Stomach (tissue), 9 donors: ENCODE results near the gene STX12. TPM values are rescaled to one million over a fixed set of nuclear protein-coding genes. Genes with fewer than 3 reads are reported as not detected.
"Not testable (repeated sequence)": the region's sequence is repeated elsewhere in the genome, so short reads cannot be mapped to it uniquely, and the experiment has no call there.

ENCODE experiments used
- DNase-seq, 2 donors: peaks; one replicate each; pipeline versions ENCODE4 v3.0.0 to v3.0.0-alpha.2; 2013 to 2019
- H3K27ac ChIP-seq, 5 donors: fragments of 200-600 bp in 4 of 5; sonication (generic) in 4 of 5; one replicate each; pipeline ENCODE4 v1.5.1; 2013 to 2019; ENCODE audit warnings: mild to moderate bottlenecking in 1 of 5, moderate library complexity in 1 of 5
- H3K27me3 ChIP-seq, 3 donors: fragments of 200-600 bp; sonication (generic); one replicate each; pipeline ENCODE4 v1.5.1; 2017 to 2019; ENCODE audit warnings: mixed run types in 1 of 3
- H3K36me3 ChIP-seq, 4 donors: fragments of 200-600 bp; sonication (generic); 1 replicate in 3 of 4; 2 replicates in 1 of 4; pipeline ENCODE4 v1.5.1; 2016 to 2019
- H3K4me1 ChIP-seq, 4 donors: fragments of 200-600 bp; sonication (generic); one replicate each; pipeline ENCODE4 v1.5.1; 2016 to 2019
- H3K4me3 ChIP-seq, 4 donors: fragments of 200-600 bp; sonication (generic) in 3 of 4; one replicate each; pipeline ENCODE4 v1.5.1; 2016 to 2019; ENCODE audit warnings: mild to moderate bottlenecking in 1 of 4
- H3K9me3 ChIP-seq, 4 donors: fragments of 200-600 bp; sonication (generic); one replicate each; pipeline ENCODE4 v1.5.1; 2016 to 2019
- CTCF ChIP-seq, 7 experiments: fragments of 450-650 bp in 4 of 7; fragments of 200-600 bp in 3 of 7; sonication (generic) in 3 of 7; IDR thresholded peaks; one replicate each; pipeline ENCODE4 v1.5.1; 2016 to 2019; ENCODE audit warnings: antibody characterized with exemption in 7 of 7, control low read depth in 2 of 7, mild to moderate bottlenecking in 1 of 7
- EP300 ChIP-seq: sonication (generic); formaldehyde crosslinking; IDR thresholded peaks from one replicate; pipeline ENCODE4 v1.6.1; 2017; ENCODE audit warnings: antibody characterized with exemption
- POLR2A ChIP-seq, 4 donors: fragments of 450-650 bp; IDR thresholded peaks; one replicate each; pipeline ENCODE4 v1.6.1; 2016; ENCODE audit warnings: antibody characterized with exemption in 4 of 4, control low read depth in 2 of 4, mild to moderate bottlenecking in 1 of 4, moderate library complexity in 1 of 4
- POLR2AphosphoS5 ChIP-seq, 3 donors: sonication (generic); formaldehyde crosslinking; IDR thresholded peaks; one replicate each; pipeline ENCODE4 v1.6.1; 2016; ENCODE audit warnings: antibody characterized with exemption in 3 of 3
- WGBS, 5 donors: extraction: QIAGEN DNeasy Blood & Tissue Kit in 3 of 5; methylation state at CpG; one replicate each; pipeline versions ENCODE4 v1.1.5 to v1.1.7; 2013 to 2018; 5-methylcytosine and 5-hydroxymethylcytosine counted together
- intact Hi-C: fragments of 100-400 bp; cut with DNase I; formaldehyde crosslinking; loops from one replicate; pipeline ENCODE4 v1.15.1; 2023; ENCODE audit warnings: low total_unique reads
- polyA plus RNA-seq, 3 donors: library from polyadenylated mRNA; stranded (reverse); fragments of 200-250 nt; gene quantifications; one replicate each; pipeline ENCODE4 v1.2.3, GENCODE V29; 2013
- total RNA-seq, 5 donors: library from RNA; depleted of rRNA; stranded (reverse); fragments of >200 nt; gene quantifications; one replicate each; pipeline versions ENCODE4 v1.1.0 to v1.2.3, GENCODE V29; 2014 to 2016
- donor health status: healthy with polysubstance abuse.
- donor health status: Bipolar disorder and iron deficiency.
- donor health status: healthy.

The STX12 gene
- total and polyA plus RNA-seq, 8 donors: 10.7 to 312 (median 89.2) TPM

GRCh38 chr1:27784700-27785099 lies 11.7 kb downstream of the STX12 start:
- Histone ChIP-seq H3K27me3 (no peaks in the 10 kb centered on the region), H3K9me3 (no peaks in the 10 kb centered on the region), H3K27ac (peak overlapping the region in 4 of 5 donors; percentile 78 to 84 (median 82)), H3K36me3 (peaks cover 0 to 30% (median 12%) of the 10 kb centered on the region in 4 donors), H3K4me1 (peaks cover 45 to 99% (median 72%) of the 10 kb centered on the region in 4 donors), H3K4me3 (no peak overlapping the region)
- TF ChIP-seq POLR2A (IDR thresholded peaks at IDR 0.05): no peak
- no peak for TF ChIP-seq EP300
- TF ChIP-seq CTCF (IDR thresholded peaks at IDR 0.05): no peak
- TF ChIP-seq POLR2AphosphoS5 (IDR thresholded peaks at IDR 0.05): no peak
- DNase-seq: no peak
- intact Hi-C loops: no loop called here
- WGBS, 5 donors: 82 to 97% (median 87%) methylated on average over 1 of the region's 1 CpG

GRCh38 chr1:27785781-27786455 lies 12.9 kb downstream of the STX12 start:
- H3K27ac ChIP-seq: peak overlapping the region; percentile 74 to 84 (median 81)
- no peak overlapping the region for H3K4me3 ChIP-seq
- no peaks in the 10 kb centered on the region for H3K9me3 ChIP-seq
- H3K36me3 ChIP-seq: peaks cover 10 to 30% (median 18%) of the 10 kb centered on the region in 4 donors
- H3K27me3 ChIP-seq: no peaks in the 10 kb centered on the region
- no peak for TF ChIP-seq POLR2A (IDR thresholded peaks at IDR 0.05)
- TF ChIP-seq POLR2AphosphoS5 (IDR thresholded peaks at IDR 0.05): peak in 2 of 3 donors; percentile 75 to 83
- intact Hi-C loops: no loop called here
- peaks cover 48 to 93% (median 74%) of the 10 kb centered on the region in 4 donors for H3K4me1 ChIP-seq
- peak; percentile 65 to 75 for DNase-seq

- Histone ChIP-seq H3K27ac (peak overlapping the region; percentile 69 to 84 (median 81)), H3K9me3 (no peaks in the 10 kb centered on the region), H3K36me3 (peaks cover 17 to 32% (median 31%) of the 10 kb centered on the region in 4 donors), H3K27me3 (no peaks in the 10 kb centered on the region), H3K4me1 (peaks cover 42 to 79% (median 62%) of the 10 kb centered on the region in 4 donors), H3K4me3 (no peak overlapping the region)
- TF ChIP-seq POLR2AphosphoS5 (IDR thresholded peaks at IDR 0.05) (no peak), EP300 (no peak), POLR2A (IDR thresholded peaks at IDR 0.05) (no peak), CTCF (IDR thresholded peaks at IDR 0.05) (no peak)
- intact Hi-C loops: no loop called here
- DNase-seq: peak in 1 of 2 donors; percentile 28
These were observed 14.9 kb downstream of the STX12 start for GRCh38 chr1:27787895-27788294.

- Histone ChIP-seq H3K4me1 (peaks cover 32 to 68% (median 50%) of the 10 kb centered on the region in 4 donors), H3K4me3 (no peak overlapping the region), H3K9me3 (no peaks in the 10 kb centered on the region), H3K36me3 (peaks cover 30 to 49% (median 48%) of the 10 kb centered on the region in 4 donors), H3K27ac (peak overlapping the region in 4 of 5 donors; percentile 78 to 84 (median 82)), H3K27me3 (no peaks in the 10 kb centered on the region)
- TF ChIP-seq POLR2AphosphoS5 (IDR thresholded peaks at IDR 0.05): peak; percentile 21 to 77 (median 49)
- no peak for TF ChIP-seq EP300
- peak; percentile 43 to 59 for DNase-seq
- WGBS, 5 donors: 27 to 43% (median 36%) methylated on average over 4 of the region's 4 CpGs
- intact Hi-C loops: no loop called here
These were observed 16.6 kb downstream of the STX12 start for GRCh38 chr1:27789540-27790041.

GRCh38 chr1:27790270-27790669 lies 17.3 kb downstream of the STX12 start:
- H3K4me3 ChIP-seq, H3K9me3 ChIP-seq, H3K27me3 ChIP-seq, intact Hi-C loops, DNase-seq: not testable (repeated sequence)
- Histone ChIP-seq H3K36me3 (peaks cover 35 to 56% (median 55%) of the 10 kb centered on the region in 4 donors), H3K4me1 (peaks cover 30 to 62% (median 44%) of the 10 kb centered on the region in 4 donors), H3K27ac (peak overlapping the region in 4 of 5 donors; percentile 78 to 84 (median 82))
- WGBS, 5 donors: 93 to 98% (median 96%) methylated on average over 3 of the region's 3 CpGs

- H3K27ac ChIP-seq: no peak overlapping the region
- peaks cover 0 to 12% (median 0%) of the 10 kb centered on the region in 4 donors for H3K4me1 ChIP-seq
- H3K9me3 ChIP-seq: no peaks in the 10 kb centered on the region
- 42 to 69% (median 57%) methylated on average over 1 of the region's 1 CpG for WGBS, 5 donors
- no peak for TF ChIP-seq CTCF (IDR thresholded peaks at IDR 0.05)
- peaks cover 63 to 96% (median 95%) of the 10 kb centered on the region in 4 donors for H3K36me3 ChIP-seq
- no peak for DNase-seq
- intact Hi-C loops: no loop called here
- H3K27me3 ChIP-seq: no peaks in the 10 kb centered on the region
- no peak overlapping the region for H3K4me3 ChIP-seq
These were observed 22.6 kb downstream of the STX12 start for GRCh38 chr1:27795601-27796000.
